ENCODE measurements around the gene KLHL28.

The KLHL28 gene, protein sequence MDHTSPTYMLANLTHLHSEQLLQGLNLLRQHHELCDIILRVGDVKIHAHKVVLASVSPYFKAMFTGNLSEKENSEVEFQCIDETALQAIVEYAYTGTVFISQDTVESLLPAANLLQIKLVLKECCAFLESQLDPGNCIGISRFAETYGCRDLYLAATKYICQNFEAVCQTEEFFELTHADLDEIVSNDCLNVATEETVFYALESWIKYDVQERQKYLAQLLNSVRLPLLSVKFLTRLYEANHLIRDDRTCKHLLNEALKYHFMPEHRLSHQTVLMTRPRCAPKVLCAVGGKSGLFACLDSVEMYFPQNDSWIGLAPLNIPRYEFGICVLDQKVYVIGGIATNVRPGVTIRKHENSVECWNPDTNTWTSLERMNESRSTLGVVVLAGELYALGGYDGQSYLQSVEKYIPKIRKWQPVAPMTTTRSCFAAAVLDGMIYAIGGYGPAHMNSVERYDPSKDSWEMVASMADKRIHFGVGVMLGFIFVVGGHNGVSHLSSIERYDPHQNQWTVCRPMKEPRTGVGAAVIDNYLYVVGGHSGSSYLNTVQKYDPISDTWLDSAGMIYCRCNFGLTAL

DNA sequence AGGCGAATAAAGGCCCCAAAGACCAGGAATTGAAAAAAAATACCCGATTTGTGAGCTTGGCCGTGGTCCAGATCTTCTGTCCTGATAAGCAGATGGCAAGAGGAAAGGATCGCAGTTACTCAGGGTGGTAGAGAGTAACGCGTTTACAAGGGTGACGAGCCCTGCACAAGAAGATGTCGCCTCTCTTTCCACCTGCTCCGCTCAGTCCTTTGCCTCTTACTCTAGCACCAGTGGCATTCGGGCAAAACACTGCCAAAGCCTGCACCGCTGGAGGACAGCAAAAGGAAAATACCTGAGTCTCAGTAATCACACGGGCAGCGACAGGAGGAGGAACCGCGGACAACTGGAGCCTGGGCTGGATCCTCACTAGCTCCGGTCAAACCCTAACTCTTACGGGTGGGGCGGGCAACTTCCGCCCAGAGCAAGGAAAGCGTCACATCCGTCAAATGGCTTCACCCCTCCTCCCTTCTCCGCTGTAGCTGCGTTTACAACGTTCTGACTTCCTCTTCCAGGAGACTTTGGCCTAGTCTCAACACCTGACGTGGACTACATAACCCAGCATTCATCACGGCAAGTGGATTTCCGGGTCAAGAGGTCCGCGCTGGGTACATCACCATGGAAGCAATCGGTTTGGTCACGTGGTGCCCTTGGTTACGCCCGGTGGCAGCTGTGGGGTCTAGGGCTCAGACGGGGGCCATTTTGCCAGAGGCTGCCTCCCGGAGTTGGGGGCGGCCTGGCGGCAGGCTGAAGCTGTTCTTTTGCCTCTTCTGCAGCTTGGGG is at the start of gene KLHL28, which contains the start of gene TOGARAM1:
Gene KLHL28, minus strand, starts transcription at position 394 of the 780 bp plus-strand sequence. CDS start 16,019 bp downstream, outside the sequence.
Gene TOGARAM1, plus strand, starts transcription at position 637 of the 780 bp plus-strand sequence. CDS start 232 bp downstream, outside the sequence.
- TF ChIP-seq EZH2phosphoT487 (IDR thresholded peaks at IDR 0.05; ENCODE audit: borderline replicate concordance) = no peak
- TF ChIP-seq, protein P1, sequence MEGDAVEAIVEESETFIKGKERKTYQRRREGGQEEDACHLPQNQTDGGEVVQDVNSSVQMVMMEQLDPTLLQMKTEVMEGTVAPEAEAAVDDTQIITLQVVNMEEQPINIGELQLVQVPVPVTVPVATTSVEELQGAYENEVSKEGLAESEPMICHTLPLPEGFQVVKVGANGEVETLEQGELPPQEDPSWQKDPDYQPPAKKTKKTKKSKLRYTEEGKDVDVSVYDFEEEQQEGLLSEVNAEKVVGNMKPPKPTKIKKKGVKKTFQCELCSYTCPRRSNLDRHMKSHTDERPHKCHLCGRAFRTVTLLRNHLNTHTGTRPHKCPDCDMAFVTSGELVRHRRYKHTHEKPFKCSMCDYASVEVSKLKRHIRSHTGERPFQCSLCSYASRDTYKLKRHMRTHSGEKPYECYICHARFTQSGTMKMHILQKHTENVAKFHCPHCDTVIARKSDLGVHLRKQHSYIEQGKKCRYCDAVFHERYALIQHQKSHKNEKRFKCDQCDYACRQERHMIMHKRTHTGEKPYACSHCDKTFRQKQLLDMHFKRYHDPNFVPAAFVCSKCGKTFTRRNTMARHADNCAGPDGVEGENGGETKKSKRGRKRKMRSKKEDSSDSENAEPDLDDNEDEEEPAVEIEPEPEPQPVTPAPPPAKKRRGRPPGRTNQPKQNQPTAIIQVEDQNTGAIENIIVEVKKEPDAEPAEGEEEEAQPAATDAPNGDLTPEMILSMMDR (conservative IDR thresholded peaks at IDR 0.05; ENCODE audit: low read length) = no peak
- H2AFZ ChIP-seq (ENCODE audit: low read length) = peak within 1 kb of the TSS; percentile 81
- peak within 1 kb of the TSS; percentile 94 for H3K4me3 ChIP-seq (ENCODE audit: low read length, poor library complexity, severe bottlenecking)
- no peaks in the 10 kb centered on the region for H3K36me3 ChIP-seq (ENCODE audit: insufficient read depth, low read length)
- peak within 1 kb of the TSS; percentile 80 for H3K4me2 ChIP-seq (ENCODE audit: low read depth, low read length, poor library complexity, severe bottlenecking)
- no peaks in the 10 kb centered on the region for H3F3A ChIP-seq (ENCODE audit: low read depth)
- H3K9ac ChIP-seq (ENCODE audit: low read depth, low read length, poor library complexity, severe bottlenecking) = peak within 1 kb of the TSS; percentile 80
- no peaks in the 10 kb centered on the region for H3K27me3 ChIP-seq (ENCODE audit: insufficient read depth, low read length, poor library complexity, severe bottlenecking)
- peaks cover 55% of the 10 kb centered on the region for H3K79me2 ChIP-seq (ENCODE audit: insufficient read depth, low read length)
- H3K9me2 ChIP-seq (replicated peaks; ENCODE audit: low read depth, low read length) = no peaks in the 10 kb centered on the region
- H3K4me1 ChIP-seq (ENCODE audit: insufficient read depth, low read length, poor library complexity, severe bottlenecking) = peaks cover 39% of the 10 kb centered on the region
- peaks cover 48% of the 10 kb centered on the region for H4K20me1 ChIP-seq (ENCODE audit: insufficient read depth, low read length, poor library complexity, severe bottlenecking)
- no peaks in the 10 kb centered on the region for H3K9me3 ChIP-seq (ENCODE audit: insufficient read depth, low read depth, low read length)

DNA sequence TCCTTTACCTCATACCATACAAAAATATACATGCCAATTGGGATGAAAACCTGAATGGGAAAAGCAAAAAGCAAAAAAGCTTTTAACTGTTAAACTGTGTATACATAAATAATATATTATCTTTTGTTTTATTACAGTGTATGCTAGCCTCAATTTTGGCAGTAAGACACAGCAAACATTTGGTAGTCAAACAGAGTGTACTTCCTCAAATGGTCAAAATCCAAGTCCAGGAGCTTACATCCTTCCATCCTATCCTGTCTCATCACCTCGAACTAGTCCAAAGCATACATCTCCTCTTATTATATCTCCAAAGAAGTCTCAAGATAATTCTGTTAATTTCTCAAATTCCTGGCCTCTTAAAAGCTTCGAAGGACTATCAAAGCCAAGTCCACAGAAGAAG is 42.2 kb upstream of the KLHL28 start:
- no peak overlapping the region for H3K9ac ChIP-seq (ENCODE audit: low read depth, low read length, poor library complexity, severe bottlenecking)
- no peaks in the 10 kb centered on the region for H3K79me2 ChIP-seq (ENCODE audit: insufficient read depth, low read length)
- no peaks in the 10 kb centered on the region for H3K27me3 ChIP-seq (ENCODE audit: insufficient read depth, low read length, poor library complexity, severe bottlenecking)
- H3K4me1 ChIP-seq (ENCODE audit: insufficient read depth, low read length, poor library complexity, severe bottlenecking) = no peaks in the 10 kb centered on the region
- no peak overlapping the region for H2AFZ ChIP-seq (ENCODE audit: low read length)
- H3K4me3 ChIP-seq (ENCODE audit: low read length, poor library complexity, severe bottlenecking) = no peak overlapping the region
- no peaks in the 10 kb centered on the region for H3K9me3 ChIP-seq (ENCODE audit: insufficient read depth, low read depth, low read length)
- H3K9me2 ChIP-seq (replicated peaks; ENCODE audit: low read depth, low read length) = no peaks in the 10 kb centered on the region
- H4K20me1 ChIP-seq (ENCODE audit: insufficient read depth, low read length, poor library complexity, severe bottlenecking) = no peaks in the 10 kb centered on the region
- no peak overlapping the region for H3K4me2 ChIP-seq (ENCODE audit: low read depth, low read length, poor library complexity, severe bottlenecking)
- no peak for TF ChIP-seq EZH2phosphoT487 (IDR thresholded peaks at IDR 0.05; ENCODE audit: borderline replicate concordance)
- TF ChIP-seq, protein P1 (conservative IDR thresholded peaks at IDR 0.05; ENCODE audit: low read length) = no peak
- no peaks in the 10 kb centered on the region for H3K36me3 ChIP-seq (ENCODE audit: insufficient read depth, low read length)
- no peaks in the 10 kb centered on the region for H3F3A ChIP-seq (ENCODE audit: low read depth)

DNA sequence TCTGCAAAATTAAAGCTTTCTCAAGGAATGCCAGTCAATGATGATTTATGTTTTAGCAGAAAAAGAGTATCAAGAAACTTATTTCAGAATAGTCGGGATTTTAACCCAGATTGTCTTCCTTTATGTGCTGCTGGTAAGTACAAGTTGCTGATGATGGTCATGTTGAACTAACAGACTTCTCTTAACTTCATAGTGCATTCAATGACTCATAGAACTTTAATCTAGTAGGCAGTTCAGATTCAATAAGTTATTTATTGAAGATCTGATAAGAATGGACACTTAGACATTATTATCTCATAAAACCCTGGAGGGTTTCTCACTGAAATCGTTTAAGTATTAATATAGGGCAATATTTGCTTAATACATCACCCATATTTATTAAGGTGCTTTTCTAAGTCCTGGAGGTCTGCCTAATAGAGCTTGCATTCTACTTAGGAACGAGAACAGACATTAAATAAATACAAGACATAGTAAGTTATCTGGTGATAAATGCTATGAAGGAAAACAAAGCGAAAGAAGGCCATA is 34.1 kb upstream of the KLHL28 start:
- Histone ChIP-seq H3K4me3 (ENCODE audit: low read length, poor library complexity, severe bottlenecking) (no peak overlapping the region), H3K4me1 (ENCODE audit: insufficient read depth, low read length, poor library complexity, severe bottlenecking) (no peaks in the 10 kb centered on the region), H3F3A (ENCODE audit: low read depth) (no peaks in the 10 kb centered on the region), H3K9ac (ENCODE audit: low read depth, low read length, poor library complexity, severe bottlenecking) (no peak overlapping the region), H4K20me1 (ENCODE audit: insufficient read depth, low read length, poor library complexity, severe bottlenecking) (no peaks in the 10 kb centered on the region), H3K79me2 (ENCODE audit: insufficient read depth, low read length) (no peaks in the 10 kb centered on the region), H3K9me3 (ENCODE audit: insufficient read depth, low read depth, low read length) (no peaks in the 10 kb centered on the region), H3K4me2 (ENCODE audit: low read depth, low read length, poor library complexity, severe bottlenecking) (no peak overlapping the region), H3K9me2 (replicated peaks; ENCODE audit: low read depth, low read length) (no peaks in the 10 kb centered on the region), H3K27me3 (ENCODE audit: insufficient read depth, low read length, poor library complexity, severe bottlenecking) (no peaks in the 10 kb centered on the region), H2AFZ (ENCODE audit: low read length) (no peak overlapping the region), H3K36me3 (ENCODE audit: insufficient read depth, low read length) (peaks cover 10% of the 10 kb centered on the region; the same call in 1 of the 2 replicates)
- TF ChIP-seq, protein P1 (conservative IDR thresholded peaks at IDR 0.05; ENCODE audit: low read length) = no peak
- TF ChIP-seq EZH2phosphoT487 (IDR thresholded peaks at IDR 0.05; ENCODE audit: borderline replicate concordance) = no peak

Data from Loucy (cell line).